Renal cortex interstitium (tissue), 15 donors: ENCODE results near the gene SFXN5. TPM values are rescaled to one million over a fixed set of nuclear protein-coding genes. Genes with fewer than 3 reads are reported as not detected.
"Not testable (repeated sequence)": the region's sequence is repeated elsewhere in the genome, so short reads cannot be mapped to it uniquely, and the experiment has no call there.

Experiments used
- DNase-seq, 11 donors: peaks; one replicate each; pipeline ENCODE4 v3.0.0-alpha.2; 2013; ENCODE audit warnings: low read depth in 9 of 11, low spot score in 4 of 11; ENCODE audit errors: extremely low read depth in 1 of 11
- long read RNA-seq, 16 experiments: transcript quantifications; one replicate each; lab custom pipeline, GENCODE V29; 2026
- polyA plus RNA-seq, 3 donors: library from polyadenylated mRNA; unstranded; fragments of 120-200 nt; gene quantifications; one replicate each; pipeline ENCODE4 v1.2.1, GENCODE V29; 2013; ENCODE audit not compliant: insufficient read length in 3 of 3

Gene SFXN5
- 10 to 100 TPM; 23.4 to 27.6 (median 24.7) TPM for polyA plus RNA-seq
- long read RNA-seq, donor 1, result 0 reads
- long read RNA-seq, donor 2, full-length matches to known transcripts, result 1 of 1 reads
- long read RNA-seq, donor 2, partial matches to known transcripts, result 0 of 1 reads
- long read RNA-seq, donor 2, other reads (novel, unspliced or antisense), result 0 of 1 reads
- long read RNA-seq, donor 3, full-length matches to known transcripts, result 2 of 2 reads
- long read RNA-seq, donor 3, partial matches to known transcripts, result 0 of 2 reads
- long read RNA-seq, donor 3, other reads (novel, unspliced or antisense), result 0 of 2 reads
- long read RNA-seq, donor 4, full-length matches to known transcripts, result 2 of 2 reads
- long read RNA-seq, donor 4, partial matches to known transcripts, result 0 of 2 reads
- long read RNA-seq, donor 4, other reads (novel, unspliced or antisense), result 0 of 2 reads
- long read RNA-seq, donor 5, result 0 reads
- long read RNA-seq, donor 6, full-length matches to known transcripts, result 1 of 1 reads
- long read RNA-seq, donor 6, partial matches to known transcripts, result 0 of 1 reads
- long read RNA-seq, donor 6, other reads (novel, unspliced or antisense), result 0 of 1 reads
- long read RNA-seq, donor 7, result 0 reads
- long read RNA-seq, donor 8, partial matches to known transcripts, result 5 of 5 reads
- long read RNA-seq, donor 8, other reads (novel, unspliced or antisense), result 0 of 5 reads
- long read RNA-seq, donor 9, full-length matches to known transcripts, result 7 of 7 reads
- long read RNA-seq, donor 9, partial matches to known transcripts, result 0 of 7 reads
- long read RNA-seq, donor 9, other reads (novel, unspliced or antisense), result 0 of 7 reads
- long read RNA-seq, donor 10, full-length matches to known transcripts, result 3 of 3 reads
- long read RNA-seq, donor 10, partial matches to known transcripts, result 0 of 3 reads
- long read RNA-seq, donor 10, other reads (novel, unspliced or antisense), result 0 of 3 reads
- long read RNA-seq, donor 11, result 0 reads
- long read RNA-seq, donor 12, result 0 reads
- long read RNA-seq, donor 13, partial matches to known transcripts, result 22 of 22 reads
- long read RNA-seq, donor 13, other reads (novel, unspliced or antisense), result 0 of 22 reads
- long read RNA-seq, donor 14, result 0 reads
- long read RNA-seq, donor 15, full-length matches to known transcripts, result 1 of 1 reads
- long read RNA-seq, donor 15, partial matches to known transcripts, result 0 of 1 reads
- long read RNA-seq, donor 15, other reads (novel, unspliced or antisense), result 0 of 1 reads
- long read RNA-seq, donor 16, full-length matches to known transcripts, result 5 of 5 reads
- long read RNA-seq, donor 16, partial matches to known transcripts, result 0 of 5 reads
- long read RNA-seq, donor 16, other reads (novel, unspliced or antisense), result 0 of 5 reads

GRCh38 chr2:73071360-73072128 lies at the start of gene SFXN5:
Gene SFXN5 (minus strand): TSS chr2:73071712. CDS start chr2:73071705, 7 bp downstream.
- DNase-seq, result peak; percentile 85 to 98 (median 95)

GRCh38 chr2:73119611-73120239 lies 48.2 kb upstream of the SFXN5 start:
- DNase-seq, result not testable (repeated sequence)

- no peak for DNase-seq
Measured at GRCh38 chr2:73117441-73117840, 45.9 kb upstream of the SFXN5 start.

- DNase-seq, result no peak
Measured at GRCh38 chr2:73116182-73116960, 44.9 kb upstream of the SFXN5 start.

- no peak for DNase-seq
Measured at GRCh38 chr2:73114273-73114867, 42.9 kb upstream of the SFXN5 start.

GRCh38 chr2:73112913-73113854 lies 41.7 kb upstream of the SFXN5 start, which contains the start of gene RAB11FIP5:
Gene RAB11FIP5 (minus strand): TSS chr2:73112948. CDS start chr2:73112777, 171 bp downstream.
- DNase-seq, result peak in 7 of 11 donors; percentile 47 to 65 (median 59)

- DNase-seq, result peak in 2 of 11 donors; percentile 23 to 41
Measured at GRCh38 chr2:73112026-73112912, 40.8 kb upstream of the SFXN5 start.

- peak in 1 of 11 donors; percentile 13 for DNase-seq
Measured at GRCh38 chr2:73111073-73112025, 39.8 kb upstream of the SFXN5 start.

GRCh38 chr2:73110168-73111072 lies 38.9 kb upstream of the SFXN5 start:
- no peak for DNase-seq

- no peak for DNase-seq
Measured at GRCh38 chr2:73109431-73110167, 38.1 kb upstream of the SFXN5 start.

GRCh38 chr2:73107211-73107926 lies 35.9 kb upstream of the SFXN5 start:
- DNase-seq, result no peak
